Measurements from ENCODE around the gene PRR11. TPM values are rescaled to one million over a fixed set of nuclear protein-coding genes. Genes with fewer than 3 reads are reported as not detected.

The PRR11 gene
- total and polyA plus RNA-seq, 2 of the 8 experiments (the other 6 are each of a cell fraction or from before 2014, with no cell fraction given): 32.7 to 83.0 TPM

GRCh38 chr17:59145571-59146096 lies 9.9 kb upstream of the PRR11 start:
- POLR2A ChIA-PET (ENCODE audit: partially characterized antibody): interaction anchor here (2.3 kb wide), 1 partner anchor 9 kb away, joined by 14 read pairs; the partner anchor contains the start of genes PRR11 and SKA2
- no peak overlapping the region for H2BK15ac ChIP-seq (ENCODE audit: low read length)

More at GRCh38 chr17:59145571-59146096, 9.9 kb upstream of the PRR11 start:
- Histone ChIP-seq H2BK5ac (ENCODE audit: low read depth, low read length) (no peak overlapping the region), H4K20me1 (replicated peaks in 1 of 2; ENCODE audit: control insufficient read depth in 1 of 2, insufficient read depth in 2 of 2, low read length in 2 of 2) (peaks cover 4 to 6% of the 10 kb centered on the region in 2 experiments), H3K4me2 (ENCODE audit: insufficient read depth in 1 of 2, low read depth in 2 of 2, low read length in 2 of 2) (no peak overlapping the region), H4K5ac (ENCODE audit: insufficient read length, low read depth, low read length) (no peak overlapping the region), H3K79me1 (ENCODE audit: low read depth, low read length) (peaks cover 2% of the 10 kb centered on the region; the same call in 1 of the 2 replicates), H3K56ac (replicated peaks; ENCODE audit: insufficient read length, low read depth, low read length) (no peak overlapping the region), H2BK120ac (replicated peaks; ENCODE audit: low read depth, low read length) (no peak overlapping the region), H2AK5ac (ENCODE audit: low read depth, low read length) (no peak overlapping the region), H2AFZ (ENCODE audit: low read length) (no peak overlapping the region), H4K8ac (ENCODE audit: extremely low read depth, insufficient read depth, low read length) (no peak overlapping the region), H3K27ac (ENCODE audit: low read depth, low read length) (no peak overlapping the region), H3K27me3 (replicated peaks in 1 of 4; ENCODE audit: control insufficient read depth in 3 of 4, extremely low read depth in 1 of 4, insufficient read depth in 3 of 4, low read length in 3 of 4) (no peaks in the 10 kb centered on the region), H3K4me3 (ENCODE audit: extremely low read depth in 1 of 4, insufficient read depth in 2 of 4, low read depth in 3 of 4, low read length in 4 of 4) (no peak overlapping the region), H3K79me2 (ENCODE audit: control insufficient read depth in 1 of 2, insufficient read depth in 2 of 2, low read length in 2 of 2) (peaks cover 12 to 91% of the 10 kb centered on the region in 2 experiments), H3K23me2 (ENCODE audit: low read depth, low read length) (peaks cover 1% of the 10 kb centered on the region; the same call in 1 of the 2 replicates), H3K18ac (ENCODE audit: extremely low read depth, low read length) (no peak overlapping the region), H3K9ac (replicated peaks in 1 of 4; ENCODE audit: extremely low read depth in 1 of 4, low read depth in 3 of 4, low read length in 3 of 4) (no peak overlapping the region), H2BK12ac (ENCODE audit: low read depth, low read length) (no peak overlapping the region), H2BK20ac (ENCODE audit: low read length) (no peak overlapping the region), H3K36me3 (ENCODE audit: control insufficient read depth in 2 of 4, insufficient read depth in 4 of 4, low read length in 3 of 4) (peaks cover 0 to 3% (median 0%) of the 10 kb centered on the region in 4 experiments; a peak in 1 of 8 replicates), H3K14ac (ENCODE audit: insufficient read length) (no peak overlapping the region), H3K4me1 (replicated peaks in 1 of 4; ENCODE audit: control insufficient read depth in 3 of 4, insufficient read depth in 4 of 4, low read length in 3 of 4) (no peaks in the 10 kb centered on the region), H3K23ac (ENCODE audit: insufficient read length) (no peak overlapping the region), H3K9me3 (ENCODE audit: insufficient read depth in 2 of 2, low read depth in 1 of 2, low read length in 1 of 2) (no peaks in the 10 kb centered on the region), H3K4ac (replicated peaks; ENCODE audit: insufficient read length, low read depth, low read length) (no peak overlapping the region), H4K91ac (replicated peaks; ENCODE audit: insufficient read length, low read length) (no peak overlapping the region)
- DNase-seq (ENCODE audit: low read depth in 1 of 2, low spot score in 2 of 2) (no peak), FAIRE-seq (no peak)
- TF ChIP-seq CREB1 (IDR thresholded peaks at IDR 0.05): no peak
- no peak for TF ChIP-seq HDAC6 (IDR thresholded peaks at IDR 0.05; ENCODE audit: low read depth, low read length)
- TF ChIP-seq MAX (IDR thresholded peaks at IDR 0.05): no peak
- no peak for TF ChIP-seq PHF8 (conservative IDR thresholded peaks at IDR 0.05; ENCODE audit: low read depth, low read length)
- no peak for TF ChIP-seq CEBPB (IDR thresholded peaks at IDR 0.05; ENCODE audit: low read depth, low read length)
- TF ChIP-seq ATF3 (IDR thresholded peaks at IDR 0.05; ENCODE audit: insufficient read depth, low read depth, low read length): no peak
- TF ChIP-seq CTBP2 (IDR thresholded peaks at IDR 0.05; ENCODE audit: borderline replicate concordance, insufficient read depth, insufficient read length, low read length): no peak
- TF ChIP-seq TAF1 (IDR thresholded peaks at IDR 0.05; ENCODE audit: low read depth, low read length): no peak
- TF ChIP-seq NANOG (IDR thresholded peaks at IDR 0.05; ENCODE audit: insufficient read depth, low read depth, low read length, poor library complexity, severe bottlenecking): no peak
- TF ChIP-seq BACH1 (IDR thresholded peaks at IDR 0.05; ENCODE audit: low read length): no peak
- TF ChIP-seq TCF12 (IDR thresholded peaks at IDR 0.05; ENCODE audit: low read depth, low read length): no peak
- 75% methylated on average over 4 of the region's 4 CpGs; no CpG with 5 or more reads in 1 of the 2 experiments for WGBS, 2 experiments (ENCODE audit: extremely low coverage in 1 of 2, insufficient coverage in 1 of 2, insufficient read length in 1 of 2, insufficient replicate concordance in 2 of 2, low coverage in 1 of 2, low lambda C conversion rate in 2 of 2, missing lambda C conversion rate in 1 of 2)
- CTCF ChIA-PET (ENCODE audit: partially characterized antibody): interaction anchor here (0.6 kb wide), 1 partner anchor 64 kb away, joined by 3 read pairs; no protein-coding TSS in a partner anchor

Data from H1 (cell line).